Right ventricle myocardium superior (tissue), 1 donor: ENCODE measurements around the gene ZNF577. TPM values are rescaled to one million over a fixed set of nuclear protein-coding genes. Genes with fewer than 3 reads are reported as not detected.
A peak's percentile ranks its signal among the peaks of the same experiment; 100 is the strongest.

Source experiments
- ATAC-seq: fragments of 200-7000 bp; cut with Tn5 transposase; one replicate; pipeline ENCODE4 v1.9.1; 2020; ENCODE audit warnings: mild to moderate bottlenecking; ENCODE audit not compliant: poor library complexity
- DNase-seq: peaks from one replicate; pipeline ENCODE4 v3.0.0-alpha.2; 2020
- intact Hi-C: fragments of 100-400 bp; cut with DNase I; formaldehyde crosslinking; loops from one replicate; pipeline ENCODE4 v1.11.2; 2022
- total RNA-seq: library from RNA; stranded (reverse); fragmentation: NEBNext Ultra II Directional; extraction: Animal tissue kit (Norgen Biotek cat#: 25700); gene quantifications from one replicate; pipeline ENCODE4 v1.2.1, GENCODE V29; 2021
- donor health status: DM: no; HTN: yes; CAD: no; lungs with severe emphysema.

The ZNF577 gene
- total RNA-seq, 1 donor from 2014 or later, result 6.5 TPM

- ATAC-seq (no peak), DNase-seq (no peak)
- intact Hi-C loops, result no loop called here
Measured at GRCh38 chr19:51889934-51890333, 2.2 kb upstream of the ZNF577 start.

GRCh38 chr19:51884713-51885112 lies 3.0 kb downstream of the ZNF577 start:
- ATAC-seq, result no peak

DNA sequence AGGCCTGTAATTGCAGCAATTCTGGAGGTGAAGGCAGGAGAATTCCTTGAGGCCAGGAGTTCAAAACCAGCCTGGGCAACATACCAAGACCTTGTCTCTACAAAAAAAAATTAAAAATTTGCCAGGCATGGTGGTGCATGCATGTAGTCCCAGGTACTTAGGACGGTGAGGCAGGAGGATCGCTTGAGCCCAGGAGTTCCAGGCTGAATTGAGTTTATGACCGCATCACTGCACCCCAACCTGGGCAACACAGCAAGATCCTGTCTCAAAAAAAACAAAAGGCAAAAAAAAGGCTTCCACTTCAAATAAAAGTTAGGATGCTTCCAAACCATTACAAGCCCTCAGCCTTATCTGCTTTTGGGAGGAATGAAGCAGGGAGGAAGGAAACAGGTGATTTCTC lies 5.2 kb downstream of the ZNF577 start:
- DNase-seq (no peak), ATAC-seq (no peak)
- intact Hi-C loops, result no loop called here

More at GRCh38 chr19:51884713-51885112, 3.0 kb downstream of the ZNF577 start:
- DNase-seq, result no peak
- intact Hi-C loops, result no loop called here

DNA sequence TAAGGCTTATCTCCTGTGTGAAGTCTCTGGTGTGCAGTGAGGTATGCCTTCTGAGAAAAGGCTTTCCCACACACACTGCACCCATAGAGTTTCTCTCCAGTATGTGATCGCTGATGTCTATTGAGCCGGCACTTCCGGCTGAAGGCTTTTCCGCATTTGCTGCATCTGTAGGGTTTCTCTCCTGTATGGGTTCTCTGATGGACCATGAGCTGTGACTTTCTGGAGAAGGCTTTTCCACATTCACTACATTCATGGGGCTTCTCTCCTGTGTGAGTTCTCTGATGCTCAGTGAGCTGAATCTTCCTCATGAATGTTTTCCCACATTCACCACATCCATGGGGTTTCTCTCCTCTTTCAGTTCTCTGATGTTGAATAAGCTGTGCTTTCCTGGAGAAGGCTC lies 14.7 kb downstream of the ZNF577 start:
- ATAC-seq (no peak), DNase-seq (no peak)
- intact Hi-C loops, result no loop called here

- intact Hi-C loops, result no loop called here
- DNase-seq (no peak), ATAC-seq (no peak)
Measured at GRCh38 chr19:51861870-51862622, 25.7 kb downstream of the ZNF577 start.

DNA sequence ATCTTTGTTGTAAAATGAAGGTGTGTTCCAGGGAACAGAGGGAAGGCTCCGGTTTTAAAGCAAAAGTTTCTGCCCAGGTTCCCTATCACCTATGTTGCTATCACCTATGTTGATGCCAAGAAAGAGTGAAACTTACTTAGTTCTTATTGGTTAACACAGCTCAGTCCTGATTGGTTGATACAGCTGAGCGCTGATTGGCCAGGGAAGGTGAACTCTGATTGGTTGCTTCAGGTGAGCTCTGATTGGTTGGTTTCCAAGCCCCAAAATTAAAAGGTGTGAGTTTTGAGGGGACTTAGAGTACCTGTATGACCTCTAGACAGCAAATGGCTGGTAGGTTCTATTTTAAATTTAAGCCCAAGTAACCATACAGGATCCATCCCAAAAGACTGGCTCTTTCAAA lies 50.6 kb downstream of the ZNF577 start:
- intact Hi-C loops, result no loop called here
- ATAC-seq, result no peak
- DNase-seq, result no peak

DNA sequence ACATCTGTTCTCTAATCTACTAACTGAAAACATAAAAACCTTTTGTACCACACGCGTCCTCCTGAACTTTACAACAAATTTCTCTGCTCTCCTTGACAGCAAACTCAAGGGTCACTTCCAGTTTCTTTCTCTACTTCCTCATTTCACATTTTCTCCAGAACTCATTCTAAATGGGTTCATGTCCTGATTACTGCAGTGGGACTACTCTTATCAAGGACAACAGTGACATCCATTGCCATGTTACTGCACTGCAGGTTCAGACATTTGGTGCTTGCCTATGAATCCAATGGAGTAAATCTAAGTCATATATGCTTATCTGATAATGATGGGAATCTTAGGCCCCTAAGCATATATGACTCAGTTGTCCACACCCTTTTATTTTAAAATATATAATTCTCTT lies 57.5 kb downstream of the ZNF577 start:
- intact Hi-C loops, result no loop called here
- ATAC-seq, result peak; percentile 52
- no peak for DNase-seq

DNA sequence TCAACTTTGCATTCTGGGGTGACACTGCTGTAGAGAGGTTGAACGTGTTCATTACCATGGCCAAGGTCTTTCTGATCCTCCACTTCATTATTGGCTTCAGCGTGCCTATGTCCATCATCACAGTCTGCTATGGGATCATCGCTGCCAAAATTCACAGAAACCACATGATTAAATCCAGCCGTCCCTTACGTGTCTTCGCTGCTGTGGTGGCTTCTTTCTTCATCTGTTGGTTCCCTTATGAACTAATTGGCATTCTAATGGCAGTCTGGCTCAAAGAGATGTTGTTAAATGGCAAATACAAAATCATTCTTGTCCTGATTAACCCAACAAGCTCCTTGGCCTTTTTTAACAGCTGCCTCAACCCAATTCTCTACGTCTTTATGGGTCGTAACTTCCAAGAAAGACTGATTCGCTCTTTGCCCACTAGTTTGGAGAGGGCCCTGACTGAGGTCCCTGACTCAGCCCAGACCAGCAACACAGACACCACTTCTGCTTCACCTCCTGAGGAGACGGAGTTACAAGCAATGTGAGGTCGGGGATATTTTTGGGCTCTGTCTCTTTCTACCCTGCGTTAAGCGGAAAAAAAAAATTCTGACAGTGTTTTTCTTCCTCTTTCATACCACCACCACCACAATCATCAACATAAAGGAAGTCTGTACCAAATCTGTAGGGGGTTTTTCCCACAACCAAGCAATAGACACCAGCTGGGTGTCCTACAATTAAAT lies 63.3 kb downstream of the ZNF577 start:
- DNase-seq, result no peak
- no peak for ATAC-seq
- intact Hi-C loops, result no loop called here

GRCh38 chr19:51822946-51823345 lies 64.8 kb downstream of the ZNF577 start:
- DNase-seq (no peak), ATAC-seq (no peak)
- intact Hi-C loops, result no loop called here

GRCh38 chr19:51822325-51822724 lies 65.4 kb downstream of the ZNF577 start:
- ATAC-seq, result no peak
- DNase-seq, result no peak
- intact Hi-C loops, result no loop called here

DNA sequence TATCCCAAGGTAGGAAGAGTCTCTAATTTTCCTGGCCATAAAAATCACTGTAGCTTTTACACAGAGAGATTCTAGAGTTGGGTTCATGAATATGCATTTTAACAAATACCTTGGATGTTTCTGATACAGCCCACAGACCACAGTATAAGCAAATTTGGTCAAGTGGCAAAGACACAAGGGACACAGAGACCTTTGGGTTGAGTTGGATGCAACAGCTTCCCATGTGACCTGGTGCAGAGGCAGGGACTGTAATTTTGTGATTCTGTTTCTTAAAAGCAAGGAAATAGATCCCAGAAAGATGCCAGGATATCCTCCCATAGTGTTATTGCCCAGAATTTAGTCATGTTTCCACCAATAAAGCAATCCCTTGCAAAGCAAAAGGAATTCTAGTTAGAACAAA lies 65.8 kb downstream of the ZNF577 start:
- no peak for ATAC-seq
- intact Hi-C loops, result no loop called here
- no peak for DNase-seq

GRCh38 chr19:51821456-51821855 lies 66.3 kb downstream of the ZNF577 start:
- DNase-seq (no peak), ATAC-seq (no peak)
- intact Hi-C loops, result no loop called here

Other genes starting within 250 kb of the ZNF577 start
- gene SIGLEC14, start 241.1 kb downstream of the ZNF577 start, total RNA-seq, result 1.00 TPM
- 10.1 TPM for gene SPACA6, start 194.6 kb downstream of the ZNF577 start, total RNA-seq
- gene HAS1, start 164.0 kb downstream of the ZNF577 start, total RNA-seq, result 0.70 TPM
- gene FPR1, start 136.1 kb downstream of the ZNF577 start, total RNA-seq, result 3.5 TPM
- 0.59 TPM for gene FPR2, start 126.8 kb downstream of the ZNF577 start, total RNA-seq
- gene FPR3, start 92.8 kb downstream of the ZNF577 start, total RNA-seq, result 4.0 TPM
- gene ZNF649, start 17.1 kb upstream of the ZNF577 start, total RNA-seq, result 6.4 TPM
- 3.1 TPM for gene ZNF613, start 39.5 kb upstream of the ZNF577 start, total RNA-seq
- 7.6 TPM for gene ZNF350, start 98.9 kb upstream of the ZNF577 start, total RNA-seq
- 9.6 TPM for gene ZNF615, start 120.3 kb upstream of the ZNF577 start, total RNA-seq
- gene ZNF614, start 140.4 kb upstream of the ZNF577 start, total RNA-seq, result 5.3 TPM
- gene ZNF432, start 160.9 kb upstream of the ZNF577 start, total RNA-seq, result 8.2 TPM
- gene ZNF841, start 207.8 kb upstream of the ZNF577 start, total RNA-seq, result 5.2 TPM